ENCODE measurements around the gene VN1R2.
"Not testable (repeated sequence)": the region's sequence is repeated elsewhere in the genome, so short reads cannot be mapped to it uniquely, and the experiment has no call there.

Gene VN1R2

GRCh38 chr19:53290758-53291549 lies 32.9 kb downstream of the VN1R2 start:
- peaks cover 35% of the 10 kb centered on the region for H3K9me3 ChIP-seq (ENCODE audit: insufficient read depth, low read length)
- no peaks in the 10 kb centered on the region for H3K4me1 ChIP-seq (ENCODE audit: insufficient read depth, insufficient read length)
- H3K9ac ChIP-seq (ENCODE audit: insufficient read length, low read depth), result no peak overlapping the region
- H3K36me3 ChIP-seq (ENCODE audit: insufficient read depth, insufficient read length, low read length), result no peaks in the 10 kb centered on the region
- H3K27me3 ChIP-seq (ENCODE audit: insufficient read depth, insufficient read length), result no peaks in the 10 kb centered on the region
- no peak overlapping the region for H3K4me3 ChIP-seq (ENCODE audit: insufficient read length, low read depth)
- no peak for DNase-seq (ENCODE audit: low read depth, low spot score)
- TF ChIP-seq ZNF274 (IDR thresholded peaks at IDR 0.05; ENCODE audit: low read depth, low read length), result no peak
- TF ChIP-seq YY1 (IDR thresholded peaks at IDR 0.05; ENCODE audit: insufficient read depth, insufficient read length), result no peak
- no peak for TF ChIP-seq SUZ12 (IDR thresholded peaks at IDR 0.05; ENCODE audit: extremely low read depth, insufficient read depth, insufficient read length)

- Histone ChIP-seq H3K4me1 (ENCODE audit: insufficient read depth, insufficient read length) (no peaks in the 10 kb centered on the region), H3K27me3 (ENCODE audit: insufficient read depth, insufficient read length) (no peaks in the 10 kb centered on the region), H3K4me3 (ENCODE audit: insufficient read length, low read depth) (no peak overlapping the region), H3K9me3 (ENCODE audit: insufficient read depth, low read length) (peaks cover 39% of the 10 kb centered on the region), H3K9ac (ENCODE audit: insufficient read length, low read depth) (no peak overlapping the region), H3K36me3 (ENCODE audit: insufficient read depth, insufficient read length, low read length) (no peaks in the 10 kb centered on the region)
- TF ChIP-seq YY1 (IDR thresholded peaks at IDR 0.05; ENCODE audit: insufficient read depth, insufficient read length) (no peak), SUZ12 (IDR thresholded peaks at IDR 0.05; ENCODE audit: extremely low read depth, insufficient read depth, insufficient read length) (no peak), ZNF274 (IDR thresholded peaks at IDR 0.05; ENCODE audit: low read depth, low read length) (no peak)
- no peak for DNase-seq (ENCODE audit: low read depth, low spot score)
Observed at GRCh38 chr19:53294786-53295441, 36.8 kb downstream of the VN1R2 start.

- H3K9ac ChIP-seq (ENCODE audit: insufficient read length, low read depth); H3K9me3 ChIP-seq (ENCODE audit: insufficient read depth, low read length); H3K4me1 ChIP-seq (ENCODE audit: insufficient read depth, insufficient read length); DNase-seq (ENCODE audit: low read depth, low spot score); H3K36me3 ChIP-seq (ENCODE audit: insufficient read depth, insufficient read length, low read length); H3K27me3 ChIP-seq (ENCODE audit: insufficient read depth, insufficient read length); H3K4me3 ChIP-seq (ENCODE audit: insufficient read length, low read depth): not testable (repeated sequence)
Observed at GRCh38 chr19:53301341-53301740, 43.2 kb downstream of the VN1R2 start.

- H3K4me1 ChIP-seq (ENCODE audit: insufficient read depth, insufficient read length), result no peaks in the 10 kb centered on the region
- peaks cover 17% of the 10 kb centered on the region for H3K27me3 ChIP-seq (ENCODE audit: insufficient read depth, insufficient read length)
- no peaks in the 10 kb centered on the region; the same call in 1 of the 2 replicates for H3K9me3 ChIP-seq (ENCODE audit: insufficient read depth, low read length)
- no peak for DNase-seq (ENCODE audit: low read depth, low spot score)
- no peak for TF ChIP-seq ZNF274 (IDR thresholded peaks at IDR 0.05; ENCODE audit: low read depth, low read length)
- TF ChIP-seq YY1 (IDR thresholded peaks at IDR 0.05; ENCODE audit: insufficient read depth, insufficient read length), result no peak
- no peak for TF ChIP-seq SUZ12 (IDR thresholded peaks at IDR 0.05; ENCODE audit: extremely low read depth, insufficient read depth, insufficient read length)
- no peak overlapping the region for H3K9ac ChIP-seq (ENCODE audit: insufficient read length, low read depth)
- no peaks in the 10 kb centered on the region for H3K36me3 ChIP-seq (ENCODE audit: insufficient read depth, insufficient read length, low read length)
- no peak overlapping the region for H3K4me3 ChIP-seq (ENCODE audit: insufficient read length, low read depth)
Observed at GRCh38 chr19:53308339-53308811, 50.3 kb downstream of the VN1R2 start.
